ENCODE data around the gene MCM3. TPM values are rescaled to one million over a fixed set of nuclear protein-coding genes. Genes with fewer than 3 reads are reported as not detected.

MCM3 gene
- total RNA-seq (10 to 100 TPM; 53.4 to 55.9 TPM), polyA plus RNA-seq (ENCODE audit: insufficient read depth, low read depth, low replicate concordance) (41.1 TPM)
- long read RNA-seq, donor 1, transcript MCM3-201 (17 exons, 3,083 nt): major isoform, 19 of 26 reads
- long read RNA-seq, donor 1, partial matches to known transcripts: 7 of 26 reads
- long read RNA-seq, donor 1, other reads (novel, unspliced or antisense): 0 of 26 reads
- long read RNA-seq, donor 2, transcript MCM3-201 (17 exons, 3,083 nt): major isoform, 11 of 11 reads
- long read RNA-seq, donor 2, partial matches to known transcripts: 0 of 11 reads
- long read RNA-seq, donor 2, other reads (novel, unspliced or antisense): 0 of 11 reads

DNA sequence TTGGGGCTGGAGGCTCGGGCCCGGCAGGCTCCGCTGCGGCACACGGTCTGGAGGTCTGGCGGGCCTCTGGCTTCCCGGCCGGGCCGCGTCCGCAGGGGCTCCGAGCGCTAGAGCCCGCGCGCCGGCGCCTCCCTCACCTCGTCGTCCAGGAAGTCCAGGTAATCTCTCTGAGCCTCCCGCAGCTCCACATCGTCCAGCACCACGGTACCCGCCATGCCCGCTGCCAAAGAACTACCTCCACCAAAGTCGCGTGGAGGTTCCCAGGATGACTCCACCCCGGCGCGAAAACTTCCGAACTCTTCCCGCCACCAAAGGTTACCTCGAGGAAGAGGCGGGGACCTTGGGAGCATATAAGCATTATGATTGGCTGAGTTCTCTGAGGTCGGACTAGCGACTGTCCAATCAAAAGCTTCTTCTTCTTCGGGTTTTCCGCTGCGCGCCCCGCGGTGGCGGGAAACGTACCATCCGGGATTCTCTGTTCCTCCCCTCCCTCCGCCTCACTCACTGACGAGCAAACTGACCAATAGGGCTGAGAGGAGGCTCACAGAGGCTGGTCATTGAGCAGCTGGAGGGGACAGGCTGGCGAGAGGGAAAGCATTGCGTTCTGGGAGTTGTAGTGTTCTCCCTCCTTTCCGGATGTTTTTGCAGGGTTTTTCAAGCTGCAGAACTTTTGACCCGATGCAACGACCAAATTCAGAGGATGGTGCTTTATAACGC lies at the start of gene MCM3:
TSS of gene MCM3 (minus strand) at position 283 of the 717 bp plus-strand sequence. CDS start at position 215, 68 bp downstream.
- H3K36me3 ChIP-seq (ENCODE audit: low read depth, missing control alignments): no peaks in the 10 kb centered on the region
- peaks cover 12% of the 10 kb centered on the region for H3K4me1 ChIP-seq
- no peaks in the 10 kb centered on the region for H3K9me3 ChIP-seq
- WGBS, 2 donors: 0 to 1% methylated on average over 15 to 53 of the region's 53 CpGs
- H3K4me3 ChIP-seq: peak within 1 kb of the TSS; percentile 73 to 89
- H3K27me3 ChIP-seq: no peaks in the 10 kb centered on the region
- DNase-seq: peak; percentile 99
- peak within 1 kb of the TSS in 1 of 2 donors; percentile 59 for H3K27ac ChIP-seq
- intact Hi-C loops (cut with DNase I; ENCODE audit: low total_unique reads): loop anchor here (10.0 kb wide), 1 partner anchor 110 kb away; no protein-coding TSS in a partner anchor
- no peak for TF ChIP-seq POLR2A (IDR thresholded peaks at IDR 0.05)
- TF ChIP-seq, protein P1, sequence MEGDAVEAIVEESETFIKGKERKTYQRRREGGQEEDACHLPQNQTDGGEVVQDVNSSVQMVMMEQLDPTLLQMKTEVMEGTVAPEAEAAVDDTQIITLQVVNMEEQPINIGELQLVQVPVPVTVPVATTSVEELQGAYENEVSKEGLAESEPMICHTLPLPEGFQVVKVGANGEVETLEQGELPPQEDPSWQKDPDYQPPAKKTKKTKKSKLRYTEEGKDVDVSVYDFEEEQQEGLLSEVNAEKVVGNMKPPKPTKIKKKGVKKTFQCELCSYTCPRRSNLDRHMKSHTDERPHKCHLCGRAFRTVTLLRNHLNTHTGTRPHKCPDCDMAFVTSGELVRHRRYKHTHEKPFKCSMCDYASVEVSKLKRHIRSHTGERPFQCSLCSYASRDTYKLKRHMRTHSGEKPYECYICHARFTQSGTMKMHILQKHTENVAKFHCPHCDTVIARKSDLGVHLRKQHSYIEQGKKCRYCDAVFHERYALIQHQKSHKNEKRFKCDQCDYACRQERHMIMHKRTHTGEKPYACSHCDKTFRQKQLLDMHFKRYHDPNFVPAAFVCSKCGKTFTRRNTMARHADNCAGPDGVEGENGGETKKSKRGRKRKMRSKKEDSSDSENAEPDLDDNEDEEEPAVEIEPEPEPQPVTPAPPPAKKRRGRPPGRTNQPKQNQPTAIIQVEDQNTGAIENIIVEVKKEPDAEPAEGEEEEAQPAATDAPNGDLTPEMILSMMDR (IDR thresholded peaks at IDR 0.05): peak in 1 of 3 experiments; percentile 8

DNA sequence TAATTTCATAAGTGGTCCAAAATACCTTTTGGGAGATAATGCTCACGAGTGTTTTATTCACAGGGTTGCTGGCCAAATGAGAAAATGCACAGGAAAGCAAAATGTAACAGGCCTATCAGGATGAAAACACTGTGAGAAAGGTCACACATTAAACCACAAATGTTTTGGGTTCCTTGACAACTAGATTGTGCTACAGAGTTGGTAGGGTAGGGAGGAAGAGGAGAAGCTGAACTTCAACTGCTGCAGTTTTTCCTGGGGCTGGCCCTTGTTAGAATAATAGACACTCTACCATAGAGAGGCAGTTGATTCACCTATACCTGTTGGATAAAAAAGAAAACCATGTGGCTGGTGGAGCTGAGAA lies 49.3 kb upstream of the MCM3 start:
- Histone ChIP-seq H3K27ac (no peak overlapping the region), H3K4me3 (no peak overlapping the region), H3K36me3 (ENCODE audit: low read depth, missing control alignments) (no peaks in the 10 kb centered on the region), H3K9me3 (no peaks in the 10 kb centered on the region), H3K27me3 (no peaks in the 10 kb centered on the region), H3K4me1 (no peaks in the 10 kb centered on the region)
- TF ChIP-seq, protein P1 (IDR thresholded peaks at IDR 0.05): no peak
- no peak for TF ChIP-seq POLR2A (IDR thresholded peaks at IDR 0.05)
- intact Hi-C loops (cut with DNase I; ENCODE audit: low total_unique reads): no loop called here
- DNase-seq: no peak
- 52 to 64% methylated on average over 1 of the region's 1 CpG for WGBS, 2 donors

DNA sequence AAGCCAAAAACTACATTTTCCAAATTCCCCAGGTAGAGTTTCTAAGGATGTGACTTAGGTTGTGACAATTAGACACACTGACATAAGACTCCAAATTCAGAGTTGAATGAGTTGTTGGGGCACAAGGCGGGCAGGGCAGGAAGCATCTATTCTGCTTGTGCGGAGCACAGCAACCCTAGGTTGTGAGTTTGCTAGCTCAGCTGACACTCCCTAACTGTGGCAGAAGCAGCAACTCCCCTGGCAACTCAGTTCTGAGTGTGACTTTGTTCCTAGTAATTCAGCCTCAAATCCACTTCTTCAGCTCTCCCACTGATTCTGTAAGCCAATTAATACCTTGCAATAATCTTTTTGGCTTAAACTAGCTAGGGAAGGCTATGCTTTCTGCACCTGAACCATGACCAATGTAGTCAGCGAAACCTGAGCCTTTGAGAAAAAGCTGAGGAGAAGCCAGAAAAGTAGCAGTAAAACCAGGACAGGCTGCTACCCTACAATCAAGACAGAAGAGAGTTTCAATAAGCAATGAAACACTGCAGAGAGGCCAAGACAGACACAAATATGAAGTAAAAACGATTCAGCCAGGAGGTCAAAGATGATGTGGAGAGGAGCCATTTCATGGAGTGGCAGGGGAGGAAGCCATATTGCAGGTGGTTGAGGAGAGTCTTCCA lies 47.4 kb upstream of the MCM3 start:
- no peaks in the 10 kb centered on the region for H3K9me3 ChIP-seq
- H3K4me1 ChIP-seq: no peaks in the 10 kb centered on the region
- no peak overlapping the region for H3K4me3 ChIP-seq
- no peaks in the 10 kb centered on the region for H3K27me3 ChIP-seq
- no peak overlapping the region for H3K27ac ChIP-seq
- intact Hi-C loops (cut with DNase I; ENCODE audit: low total_unique reads): no loop called here
- WGBS, 2 donors: 73 to 79% methylated on average over 3 to 4 of the region's 4 CpGs
- no peak for TF ChIP-seq POLR2A (IDR thresholded peaks at IDR 0.05)
- TF ChIP-seq, protein P1 (IDR thresholded peaks at IDR 0.05): no peak
- no peak for DNase-seq
- no peaks in the 10 kb centered on the region for H3K36me3 ChIP-seq (ENCODE audit: low read depth, missing control alignments)

DNA sequence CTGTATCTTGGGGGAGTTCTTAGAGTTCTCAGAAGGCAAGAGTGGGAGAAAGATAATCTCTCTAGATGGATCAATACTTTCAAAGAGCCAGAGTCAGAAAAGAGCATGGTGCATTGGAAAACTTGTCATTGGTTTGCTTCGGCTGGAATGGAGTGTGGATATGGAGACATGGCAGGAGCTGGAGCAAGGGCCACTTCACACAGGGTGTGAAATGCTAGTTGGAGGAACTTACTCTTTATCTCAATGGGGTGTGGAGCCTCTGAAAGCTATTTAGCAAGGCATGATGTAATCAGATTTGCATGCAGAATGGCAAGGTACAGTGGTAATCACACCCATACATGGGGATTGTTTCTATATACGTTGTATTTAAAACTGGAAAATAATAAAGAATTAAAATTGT lies 45.9 kb upstream of the MCM3 start:
- intact Hi-C loops (cut with DNase I; ENCODE audit: low total_unique reads): no loop called here
- 91 to 92% methylated on average over 2 of the region's 2 CpGs for WGBS, 2 donors

More for the DNA sequence above, 45.9 kb upstream of the MCM3 start:
- TF ChIP-seq POLR2A (IDR thresholded peaks at IDR 0.05): no peak
- TF ChIP-seq, protein P1 (IDR thresholded peaks at IDR 0.05): no peak
- Histone ChIP-seq H3K4me3 (no peak overlapping the region), H3K36me3 (ENCODE audit: low read depth, missing control alignments) (no peaks in the 10 kb centered on the region), H3K4me1 (peaks cover 7% of the 10 kb centered on the region), H3K27ac (no peak overlapping the region), H3K27me3 (no peaks in the 10 kb centered on the region), H3K9me3 (no peaks in the 10 kb centered on the region)
- DNase-seq: no peak

Measured in testis (tissue), 5 donors.